Measurements from ENCODE around the gene RAPGEF1.

DNA sequence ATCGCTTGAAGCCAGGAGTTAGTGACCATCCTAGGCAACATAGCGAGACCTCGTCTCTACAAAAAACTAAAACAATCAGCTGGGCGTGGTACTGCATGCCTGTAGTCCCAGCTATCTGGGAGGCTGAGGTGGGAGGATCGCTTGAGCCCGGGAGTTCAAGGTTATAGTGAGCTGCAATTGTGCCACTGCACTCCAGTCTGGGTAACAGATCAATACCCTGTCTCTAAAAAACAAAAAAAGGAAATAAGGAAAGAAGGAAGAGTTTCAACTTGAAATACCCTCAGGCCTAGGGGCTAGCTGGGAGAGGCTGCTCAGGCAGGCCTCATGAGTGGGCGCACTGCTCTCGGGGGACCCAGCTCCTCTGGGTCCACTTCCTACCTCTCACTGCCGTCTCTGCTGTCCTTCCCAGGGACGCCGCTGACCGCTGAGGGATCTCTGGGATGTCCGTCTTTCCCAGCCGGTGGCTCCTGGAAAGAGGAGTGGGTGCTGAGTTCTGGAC, 138.1 kb downstream of the RAPGEF1 start:
- TF ChIP-seq, protein P1, sequence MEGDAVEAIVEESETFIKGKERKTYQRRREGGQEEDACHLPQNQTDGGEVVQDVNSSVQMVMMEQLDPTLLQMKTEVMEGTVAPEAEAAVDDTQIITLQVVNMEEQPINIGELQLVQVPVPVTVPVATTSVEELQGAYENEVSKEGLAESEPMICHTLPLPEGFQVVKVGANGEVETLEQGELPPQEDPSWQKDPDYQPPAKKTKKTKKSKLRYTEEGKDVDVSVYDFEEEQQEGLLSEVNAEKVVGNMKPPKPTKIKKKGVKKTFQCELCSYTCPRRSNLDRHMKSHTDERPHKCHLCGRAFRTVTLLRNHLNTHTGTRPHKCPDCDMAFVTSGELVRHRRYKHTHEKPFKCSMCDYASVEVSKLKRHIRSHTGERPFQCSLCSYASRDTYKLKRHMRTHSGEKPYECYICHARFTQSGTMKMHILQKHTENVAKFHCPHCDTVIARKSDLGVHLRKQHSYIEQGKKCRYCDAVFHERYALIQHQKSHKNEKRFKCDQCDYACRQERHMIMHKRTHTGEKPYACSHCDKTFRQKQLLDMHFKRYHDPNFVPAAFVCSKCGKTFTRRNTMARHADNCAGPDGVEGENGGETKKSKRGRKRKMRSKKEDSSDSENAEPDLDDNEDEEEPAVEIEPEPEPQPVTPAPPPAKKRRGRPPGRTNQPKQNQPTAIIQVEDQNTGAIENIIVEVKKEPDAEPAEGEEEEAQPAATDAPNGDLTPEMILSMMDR (IDR thresholded peaks at IDR 0.05), result no peak
- no peak for TF ChIP-seq POLR2A (IDR thresholded peaks at IDR 0.05)
